Subcutaneous abdominal adipose tissue (tissue), 5 donors: Measurements from ENCODE around the gene LPIN1.
"Not testable (repeated sequence)": the region's sequence is repeated elsewhere in the genome, so short reads cannot be mapped to it uniquely, and the experiment has no call there.

Experiments
- H3K27ac ChIP-seq: one replicate; pipeline ENCODE4 v1.7.0; 2013; ENCODE audit warnings: low read depth, mild to moderate bottlenecking, inconsistent platforms, low read length, moderate library complexity
- H3K27me3 ChIP-seq, 5 donors: one replicate each; pipeline ENCODE4 v1.7.0; 2013; ENCODE audit warnings: low read length in 5 of 5, inconsistent platforms in 1 of 5; ENCODE audit not compliant: control insufficient read depth in 5 of 5, insufficient read depth in 4 of 5
- H3K36me3 ChIP-seq, 5 donors: one replicate each; pipeline ENCODE4 v1.7.0; 2013; ENCODE audit warnings: low read length in 5 of 5; ENCODE audit not compliant: control insufficient read depth in 5 of 5, insufficient read depth in 5 of 5
- H3K4me1 ChIP-seq, 5 donors: one replicate each; pipeline ENCODE4 v1.7.0; 2013; ENCODE audit warnings: low read length in 5 of 5, mild to moderate bottlenecking in 3 of 5, moderate library complexity in 1 of 5; ENCODE audit not compliant: control insufficient read depth in 5 of 5, insufficient read depth in 5 of 5
- H3K4me3 ChIP-seq, 5 donors: one replicate each; pipeline ENCODE4 v1.7.0; 2013; ENCODE audit warnings: low read length in 5 of 5, low read depth in 1 of 5
- H3K9ac ChIP-seq, 5 donors: one replicate each; pipeline ENCODE4 v1.7.0; 2013; ENCODE audit warnings: low read length in 5 of 5, mild to moderate bottlenecking in 4 of 5, moderate library complexity in 3 of 5
- H3K9me3 ChIP-seq, 5 donors: one replicate each; pipeline ENCODE4 v1.7.0; 2013; ENCODE audit warnings: low read length in 5 of 5; ENCODE audit not compliant: control insufficient read depth in 5 of 5
- donor health status: healthy.
- donor health status: healthy.
- donor health status: healthy.
- donor health status: healthy.
- donor health status: healthy.

Gene LPIN1

DNA sequence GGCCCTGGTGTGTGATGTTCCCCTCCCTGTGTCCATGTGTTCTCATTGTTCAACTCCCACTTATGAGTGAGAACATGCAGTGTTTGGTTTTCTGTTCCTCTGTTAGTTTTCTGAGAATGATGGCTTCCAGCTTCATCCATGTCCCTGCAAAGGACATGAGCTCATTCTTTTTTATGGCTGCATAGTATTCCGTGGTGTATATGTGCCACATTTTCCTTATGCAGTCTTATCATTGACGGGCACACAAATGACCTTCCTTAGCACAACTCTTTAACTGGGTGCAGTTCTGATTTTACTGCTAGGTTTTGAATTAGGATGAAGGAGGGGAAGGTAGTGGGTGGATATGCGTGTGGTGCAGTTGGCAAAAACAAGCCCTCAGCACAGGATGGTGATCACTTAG, 70.5 kb downstream of the LPIN1 start:
- H3K27ac ChIP-seq, H3K9ac ChIP-seq, H3K27me3 ChIP-seq, H3K4me1 ChIP-seq, H3K4me3 ChIP-seq, H3K9me3 ChIP-seq: not testable (repeated sequence)
- peaks cover 23 to 71% (median 67%) of the 10 kb centered on the region in 5 donors for H3K36me3 ChIP-seq

DNA sequence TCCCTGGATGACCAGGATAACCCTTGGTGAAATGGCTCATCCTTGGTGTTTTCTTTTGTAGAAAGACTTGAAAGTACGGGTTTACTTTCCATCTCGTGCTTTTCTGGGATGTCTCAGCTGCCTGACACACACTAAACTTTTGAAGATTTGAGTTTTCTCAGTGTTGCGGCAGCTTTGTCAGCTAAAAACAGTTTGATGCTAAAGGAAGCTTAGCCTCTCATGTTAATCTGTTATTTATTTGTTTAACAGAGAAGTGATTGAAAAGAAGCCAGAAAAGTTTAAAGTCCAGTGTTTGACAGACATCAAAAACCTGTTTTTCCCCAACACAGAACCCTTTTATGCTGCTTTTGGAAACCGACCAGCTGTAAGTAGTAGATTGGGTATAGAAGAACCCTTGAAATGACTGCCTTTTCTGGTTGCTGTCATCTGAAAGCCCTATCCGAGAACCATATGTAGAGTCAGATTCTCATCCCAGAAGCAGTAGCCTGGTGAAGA, 72.8 kb downstream of the LPIN1 start:
- Histone ChIP-seq H3K9ac (no peak overlapping the region), H3K27ac (no peak overlapping the region), H3K27me3 (no peaks in the 10 kb centered on the region), H3K36me3 (peaks cover 23 to 76% (median 70%) of the 10 kb centered on the region in 5 donors), H3K4me1 (no peaks in the 10 kb centered on the region), H3K4me3 (no peak overlapping the region), H3K9me3 (no peaks in the 10 kb centered on the region)

DNA sequence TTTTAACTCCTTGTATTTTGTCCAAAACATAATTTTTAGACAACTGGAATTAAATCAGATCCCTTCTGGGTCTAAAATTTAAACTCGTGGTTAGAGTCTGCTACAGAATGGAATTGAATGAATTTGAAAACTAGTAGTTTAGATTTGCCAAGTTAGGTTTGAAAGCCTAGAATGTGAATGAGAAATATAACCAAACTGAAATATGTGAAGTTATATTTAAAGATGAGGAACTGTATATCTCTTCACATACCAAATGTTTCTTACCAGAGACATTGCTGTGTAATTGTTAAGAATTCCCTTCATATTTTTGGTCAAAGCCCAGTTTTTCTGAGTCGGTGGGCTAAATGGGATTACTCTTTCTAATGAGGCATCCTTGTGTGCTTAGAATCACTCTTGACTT, 74.2 kb downstream of the LPIN1 start:
- no peak overlapping the region for H3K4me3 ChIP-seq
- no peaks in the 10 kb centered on the region for H3K27me3 ChIP-seq
- H3K27ac ChIP-seq: no peak overlapping the region
- no peak overlapping the region for H3K9ac ChIP-seq
- H3K4me1 ChIP-seq: no peaks in the 10 kb centered on the region
- H3K36me3 ChIP-seq: peaks cover 20 to 77% (median 74%) of the 10 kb centered on the region in 5 donors
- no peaks in the 10 kb centered on the region for H3K9me3 ChIP-seq

DNA sequence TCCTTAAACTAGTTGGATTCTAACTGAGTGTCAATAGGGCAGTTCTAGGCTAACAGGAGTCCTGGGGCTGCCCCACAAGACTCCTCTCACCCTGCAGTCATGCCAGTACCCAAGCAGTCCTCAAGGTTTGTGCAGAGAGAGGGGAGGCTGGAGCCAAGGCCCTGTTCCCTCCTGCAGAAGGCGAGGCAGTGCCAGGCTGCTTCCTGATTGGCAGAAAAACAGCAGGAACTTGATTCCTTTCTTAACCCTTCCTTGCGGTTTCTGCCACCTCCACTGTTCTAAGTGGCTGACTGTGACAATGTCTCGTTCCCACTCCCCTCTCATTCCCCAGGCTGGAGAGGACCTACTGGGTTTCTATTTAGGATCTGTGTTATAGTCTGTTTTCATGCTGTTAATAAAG, 75.3 kb downstream of the LPIN1 start:
- H3K27me3 ChIP-seq: no peaks in the 10 kb centered on the region
- no peaks in the 10 kb centered on the region for H3K9me3 ChIP-seq
- no peak overlapping the region for H3K9ac ChIP-seq
- no peaks in the 10 kb centered on the region for H3K4me1 ChIP-seq
- no peak overlapping the region for H3K4me3 ChIP-seq
- no peak overlapping the region for H3K27ac ChIP-seq
- H3K36me3 ChIP-seq: peaks cover 17 to 76% (median 71%) of the 10 kb centered on the region in 5 donors

DNA sequence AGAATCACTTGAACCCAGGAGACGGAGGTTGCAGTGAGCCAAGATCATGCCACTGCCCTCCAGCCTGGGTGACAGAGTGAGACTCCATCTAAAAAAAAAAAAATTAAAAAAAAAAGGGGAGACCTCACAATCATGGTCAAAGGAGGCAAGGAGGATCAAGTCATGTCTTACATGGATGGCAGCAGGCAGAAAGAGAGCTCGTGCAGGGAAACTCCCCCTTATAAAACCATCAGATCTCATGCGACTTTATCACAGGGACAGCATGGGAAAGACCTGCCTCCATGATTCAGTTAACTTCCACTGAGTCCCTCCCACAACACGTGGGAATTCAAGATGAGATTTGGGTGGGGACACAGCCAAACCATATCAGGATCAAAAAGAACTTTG, 75.9 kb downstream of the LPIN1 start:
- not testable (repeated sequence) for H3K9ac ChIP-seq, H3K27me3 ChIP-seq, H3K4me3 ChIP-seq, H3K27ac ChIP-seq, H3K4me1 ChIP-seq, H3K9me3 ChIP-seq
- peaks cover 17 to 76% (median 69%) of the 10 kb centered on the region in 5 donors for H3K36me3 ChIP-seq

DNA sequence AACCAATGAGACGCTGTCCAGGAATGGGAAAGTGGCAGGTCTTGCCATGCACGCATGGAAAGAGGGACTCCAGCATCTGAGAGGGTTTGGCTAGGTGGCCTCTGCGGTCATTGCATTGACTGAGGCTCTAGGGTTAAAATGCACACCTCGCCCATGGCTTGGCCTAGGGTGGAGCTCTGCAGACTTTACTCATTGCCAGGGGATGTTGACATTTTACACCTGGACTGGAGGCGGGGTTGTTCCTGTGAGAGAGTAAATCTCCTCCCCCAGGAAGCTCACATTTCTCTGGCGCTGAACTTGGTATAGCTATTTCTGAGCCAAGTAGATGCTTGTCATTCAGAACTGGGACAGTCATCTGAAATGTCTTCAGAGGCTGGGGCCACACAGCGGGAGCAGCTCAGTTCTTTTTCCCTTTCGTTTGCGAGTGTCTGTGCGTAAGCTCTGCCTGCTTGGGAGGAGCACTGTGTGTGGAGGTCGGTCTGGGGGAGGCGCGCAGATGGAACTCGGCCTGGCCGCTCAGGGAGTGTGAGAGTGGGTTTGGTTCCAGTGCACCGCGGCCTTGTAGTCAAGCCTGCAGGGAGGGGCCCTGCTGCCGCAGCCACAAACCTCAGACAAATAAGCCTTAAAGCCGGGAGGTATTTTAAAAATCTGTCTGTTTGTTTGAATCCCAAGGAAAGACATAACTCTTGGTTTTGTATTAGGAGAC, 76.5 kb downstream of the LPIN1 start:
- Histone ChIP-seq H3K27ac (no peak overlapping the region), H3K9ac (no peak overlapping the region), H3K9me3 (no peaks in the 10 kb centered on the region), H3K4me1 (no peaks in the 10 kb centered on the region), H3K36me3 (peaks cover 17 to 78% (median 67%) of the 10 kb centered on the region in 5 donors), H3K27me3 (no peaks in the 10 kb centered on the region), H3K4me3 (no peak overlapping the region)

DNA sequence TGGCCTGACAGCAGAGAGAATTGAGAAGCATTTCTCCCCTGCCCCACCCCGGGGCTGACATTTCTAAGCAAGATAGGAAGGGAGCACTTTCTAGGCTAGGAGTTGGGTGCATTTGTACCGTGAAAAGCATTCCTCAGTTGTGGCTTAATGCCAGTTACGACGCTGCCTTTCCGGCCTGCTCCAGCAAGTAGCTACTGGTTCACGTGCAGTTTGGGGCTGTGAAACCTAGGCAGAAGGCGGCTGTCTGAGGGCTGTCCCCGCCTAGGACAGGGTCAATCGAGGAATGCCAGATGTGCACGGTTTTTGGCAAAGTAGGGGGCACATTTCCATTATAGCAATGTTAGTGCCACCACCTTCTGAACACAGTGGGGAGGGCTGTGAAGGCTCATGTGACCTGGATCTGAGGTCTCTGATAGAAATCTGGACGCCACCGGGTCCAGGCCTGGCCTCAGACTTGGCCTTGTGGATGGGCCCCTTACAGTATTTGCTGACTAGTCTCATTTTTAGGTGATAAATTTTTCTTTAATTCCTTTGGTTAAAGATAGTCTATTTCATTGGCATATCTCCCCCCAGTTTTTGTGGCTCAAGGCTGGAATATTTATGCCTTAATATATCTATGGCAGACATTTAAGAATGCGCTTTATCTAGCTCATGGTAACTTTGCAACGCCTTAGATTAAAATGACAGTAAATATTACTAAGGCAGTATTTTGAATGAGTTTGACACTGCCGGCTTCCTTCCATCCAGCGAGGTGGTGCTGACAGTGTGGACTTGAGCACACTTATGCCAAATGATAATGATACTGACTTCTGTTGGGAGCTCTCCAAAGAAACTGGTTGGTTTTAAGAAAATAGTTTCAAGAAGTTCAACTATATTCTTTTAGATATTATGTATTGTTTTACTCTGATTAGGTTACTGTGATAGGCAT, 78.7 kb downstream of the LPIN1 start:
- H3K27ac ChIP-seq: no peak overlapping the region
- H3K4me1 ChIP-seq: peaks cover 8 to 15% (median 13%) of the 10 kb centered on the region in 5 donors
- no peaks in the 10 kb centered on the region for H3K9me3 ChIP-seq
- H3K4me3 ChIP-seq: no peak overlapping the region
- peaks cover 6 to 71% (median 55%) of the 10 kb centered on the region in 5 donors for H3K36me3 ChIP-seq
- no peak overlapping the region for H3K9ac ChIP-seq
- H3K27me3 ChIP-seq: no peaks in the 10 kb centered on the region

DNA sequence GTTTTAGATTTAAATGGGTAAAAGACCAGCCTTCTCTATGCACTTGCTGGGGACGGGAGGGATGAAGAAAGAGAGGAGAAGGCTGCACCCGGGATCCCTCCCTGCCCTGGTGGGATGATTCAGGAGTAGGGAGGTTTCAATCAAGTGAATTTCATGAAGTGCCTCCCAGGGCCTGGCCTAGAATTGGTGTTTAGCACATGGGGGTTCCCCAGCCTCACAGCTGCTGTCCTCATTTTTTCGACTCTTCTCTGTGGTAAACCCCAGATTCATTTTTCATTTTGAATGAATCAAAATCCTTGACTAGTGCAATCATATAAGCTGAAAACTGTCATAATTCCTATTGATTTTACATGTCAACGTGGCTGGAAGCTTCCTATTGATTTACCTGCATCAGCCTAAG, 81.1 kb downstream of the LPIN1 start:
- Histone ChIP-seq H3K27me3 (no peaks in the 10 kb centered on the region), H3K36me3 (peaks cover 3 to 52% (median 43%) of the 10 kb centered on the region in 5 donors), H3K4me3 (no peak overlapping the region), H3K9me3 (no peaks in the 10 kb centered on the region), H3K4me1 (peaks cover 9 to 21% (median 20%) of the 10 kb centered on the region in 5 donors), H3K27ac (no peak overlapping the region), H3K9ac (no peak overlapping the region)

DNA sequence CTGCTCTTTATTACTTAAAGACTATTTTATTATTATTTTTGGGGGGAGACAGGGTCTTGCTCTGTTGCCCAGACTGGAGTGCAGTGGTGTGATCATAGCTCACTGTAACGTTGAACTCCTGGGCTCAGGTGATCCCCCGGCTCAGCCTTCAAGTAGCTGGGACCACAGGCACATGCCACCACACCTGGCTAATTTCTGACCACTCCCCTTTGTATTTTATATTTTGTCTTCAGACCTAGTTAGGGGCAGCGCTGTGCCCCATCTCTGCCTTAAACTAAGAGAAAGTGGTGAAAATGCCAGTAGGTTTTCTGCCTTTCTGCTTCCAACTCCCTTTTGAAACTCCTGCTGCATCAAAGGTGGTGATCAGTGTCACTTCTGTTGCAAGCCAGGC, 82.5 kb downstream of the LPIN1 start:
- Histone ChIP-seq H3K4me1 (peaks cover 9 to 25% (median 21%) of the 10 kb centered on the region in 5 donors), H3K9ac (no peak overlapping the region), H3K27ac (no peak overlapping the region), H3K27me3 (no peaks in the 10 kb centered on the region), H3K4me3 (no peak overlapping the region), H3K36me3 (peaks cover 3 to 39% (median 29%) of the 10 kb centered on the region in 5 donors), H3K9me3 (peaks cover 0 to under 1% (median 0%) of the 10 kb centered on the region in 5 donors)
